ENCODE measurements around the gene SIRPG. TPM values are rescaled to one million over a fixed set of nuclear protein-coding genes. Genes with fewer than 3 reads are reported as not detected.

The SIRPG gene
- total and polyA plus RNA-seq, 2 of the 13 experiments (the other 11 are each of a cell fraction or from before 2014, with no cell fraction given) = not detected

- TF ChIP-seq, protein P1, sequence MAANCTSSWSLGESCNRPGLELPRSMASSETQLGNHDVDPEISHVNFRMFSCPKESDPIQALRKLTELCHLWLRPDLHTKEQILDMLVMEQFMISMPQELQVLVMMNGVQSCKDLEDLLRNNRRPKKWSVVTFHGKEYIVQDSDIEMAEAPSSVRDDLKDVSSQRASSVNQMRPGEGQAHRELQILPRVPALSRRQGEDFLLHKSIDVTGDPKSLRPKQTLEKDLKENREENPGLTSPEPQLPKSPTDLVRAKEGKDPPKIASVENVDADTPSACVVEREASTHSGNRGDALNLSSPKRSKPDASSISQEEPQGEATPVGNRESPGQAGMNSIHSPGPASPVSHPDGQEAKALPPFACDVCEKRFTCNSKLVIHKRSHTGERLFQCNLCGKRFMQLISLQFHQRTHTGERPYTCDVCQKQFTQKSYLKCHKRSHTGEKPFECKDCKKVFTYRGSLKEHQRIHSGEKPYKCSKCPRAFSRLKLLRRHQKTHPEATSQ (CRISPR knock-in tag; IDR thresholded peaks at IDR 0.05; ENCODE audit: borderline replicate concordance) = peak; percentile 62
- TF ChIP-seq AKNA (CRISPR knock-in tag; IDR thresholded peaks at IDR 0.05; ENCODE audit: borderline replicate concordance) = no peak
- TF ChIP-seq BCL6 (CRISPR knock-in tag; IDR thresholded peaks at IDR 0.05) = peak; percentile 42; the same call in 1 of the 2 replicates
- TF ChIP-seq GFI1 (CRISPR knock-in tag; IDR thresholded peaks at IDR 0.05; ENCODE audit: borderline replicate concordance) = peak; percentile 68; the same call in 1 of the 2 replicates
- no peak for TF ChIP-seq ZNF460 (CRISPR knock-in tag; IDR thresholded peaks at IDR 0.05; ENCODE audit: borderline replicate concordance)
- TF ChIP-seq CERS6 (CRISPR knock-in tag; IDR thresholded peaks at IDR 0.05) = no peak
- TF ChIP-seq ZNF704 (CRISPR knock-in tag; IDR thresholded peaks at IDR 0.05; ENCODE audit: borderline replicate concordance) = no peak
- TF ChIP-seq FOXM1 (CRISPR knock-in tag; IDR thresholded peaks at IDR 0.05) = no peak
- TF ChIP-seq CHD2 (IDR thresholded peaks at IDR 0.05; ENCODE audit: low read depth, low read length) = no peak
- no peak for TF ChIP-seq THYN1 (CRISPR knock-in tag; IDR thresholded peaks at IDR 0.05; ENCODE audit: borderline replicate concordance, low read depth)
- no peak for TF ChIP-seq NPAS2 (CRISPR knock-in tag; IDR thresholded peaks at IDR 0.05; ENCODE audit: borderline replicate concordance)
- peak; percentile 12; the same call in 1 of the 2 replicates for TF ChIP-seq TCF7 (IDR thresholded peaks at IDR 0.05; ENCODE audit: low read depth)
- no peak for TF ChIP-seq ZEB1 (IDR thresholded peaks at IDR 0.05; ENCODE audit: insufficient replicate concordance, low read depth)
- 0 out of 2 replicates have a peak, but pooled peaks have one; percentile 46 for TF ChIP-seq ZNF761 (CRISPR knock-in tag; conservative IDR thresholded peaks at IDR 0.05)
- TF ChIP-seq SAP130 (CRISPR knock-in tag; IDR thresholded peaks at IDR 0.05; ENCODE audit: low read depth) = peak; percentile 65
- no peak for TF ChIP-seq KAT2B (IDR thresholded peaks at IDR 0.05; ENCODE audit: borderline replicate concordance, low read depth, low read length)
- TF ChIP-seq PAF1 (CRISPR knock-in tag; IDR thresholded peaks at IDR 0.05) = no peak
- TF ChIP-seq JDP2 (CRISPR knock-in tag; IDR thresholded peaks at IDR 0.05; ENCODE audit: borderline replicate concordance) = no peak
- TF ChIP-seq, protein P2, sequence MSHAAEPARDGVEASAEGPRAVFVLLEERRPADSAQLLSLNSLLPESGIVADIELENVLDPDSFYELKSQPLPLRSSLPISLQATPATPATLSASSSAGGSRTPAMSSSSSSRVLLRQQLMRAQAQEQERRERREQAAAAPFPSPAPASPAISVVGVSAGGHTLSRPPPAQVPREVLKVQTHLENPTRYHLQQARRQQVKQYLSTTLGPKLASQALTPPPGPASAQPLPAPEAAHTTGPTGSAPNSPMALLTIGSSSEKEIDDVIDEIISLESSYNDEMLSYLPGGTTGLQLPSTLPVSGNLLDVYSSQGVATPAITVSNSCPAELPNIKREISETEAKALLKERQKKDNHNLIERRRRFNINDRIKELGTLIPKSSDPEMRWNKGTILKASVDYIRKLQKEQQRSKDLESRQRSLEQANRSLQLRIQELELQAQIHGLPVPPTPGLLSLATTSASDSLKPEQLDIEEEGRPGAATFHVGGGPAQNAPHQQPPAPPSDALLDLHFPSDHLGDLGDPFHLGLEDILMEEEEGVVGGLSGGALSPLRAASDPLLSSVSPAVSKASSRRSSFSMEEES (CRISPR knock-in tag; IDR thresholded peaks at IDR 0.05) = peak; percentile 59; the same call in 1 of the 2 replicates
- no peak for TF ChIP-seq RFXANK (CRISPR knock-in tag; IDR thresholded peaks at IDR 0.05)
- TF ChIP-seq KLF6 (CRISPR knock-in tag; IDR thresholded peaks at IDR 0.05) = no peak
- peak; percentile 66 for TF ChIP-seq ZMYM3 (CRISPR knock-in tag; IDR thresholded peaks at IDR 0.05)
These were observed 21.0 kb downstream of the SIRPG start (continued) for GRCh38 chr20:1636621-1637020.
